H1 (cell line): ENCODE measurements around the gene PDZK1IP1. TPM values are rescaled to one million over a fixed set of nuclear protein-coding genes. Genes with fewer than 3 reads are reported as not detected.
A peak's percentile ranks its signal among the peaks of the same experiment; 100 is the strongest.

Source experiments
- CTCF ChIA-PET: fragments of 300-600 bp; sonication (Branson Sonifier 250); formaldehyde crosslinking; loops from one replicate; lab custom pipeline; 2021; ENCODE audit not compliant: partially characterized antibody; lab: Charles Lee
- POLR2A ChIA-PET: fragments of 300-600 bp; sonication (Branson Sonifier 250); formaldehyde crosslinking; loops from one replicate; lab custom pipeline; 2021; ENCODE audit warnings: inconsistent platforms; ENCODE audit not compliant: partially characterized antibody; lab: Charles Lee
- DNase-seq, 2 experiments: peaks; one replicate each; pipeline versions ENCODE4 v3.0.0 to v3.0.0-alpha.2; 2010 to 2022; ENCODE audit warnings: low spot score in 2 of 2, low read depth in 1 of 2, mixed read lengths in 1 of 2
- FAIRE-seq: peaks from 2 replicates; lab custom pipeline; 2011; peaks lifted over from hg19 to GRCh38; lab: Jason Lieb, UNC
- H2AFZ ChIP-seq: 2 replicates; pipeline ENCODE4 v1.8.1; 2012; ENCODE audit warnings: low read length, inconsistent platforms
- H2AK5ac ChIP-seq: 2 replicates; pipeline ENCODE4 v1.6.1; 2013; ENCODE audit warnings: low read depth, low read length
- H2BK120ac ChIP-seq: replicated peaks from 2 replicates; pipeline ENCODE3; 2013; ENCODE audit warnings: low read depth, low read length, inconsistent platforms
- H2BK12ac ChIP-seq: 2 replicates; pipeline ENCODE4 v1.6.1; 2013; ENCODE audit warnings: low read depth, low read length
- H2BK15ac ChIP-seq: 2 replicates; pipeline ENCODE4 v1.6.1; 2013; ENCODE audit warnings: low read length
- H2BK20ac ChIP-seq: 2 replicates; pipeline ENCODE4 v1.6.1; 2013; ENCODE audit warnings: low read length
- H2BK5ac ChIP-seq: 2 replicates; pipeline ENCODE4 v1.6.1; 2013; ENCODE audit warnings: low read depth, low read length
- H3K14ac ChIP-seq: 2 replicates; pipeline ENCODE4 v1.6.1; 2013; ENCODE audit warnings: inconsistent platforms; ENCODE audit not compliant: insufficient read length
- H3K18ac ChIP-seq: 2 replicates; pipeline ENCODE4 v1.6.1; 2013; ENCODE audit warnings: low read length; ENCODE audit errors: extremely low read depth
- H3K23ac ChIP-seq: 2 replicates; pipeline ENCODE4 v1.6.1; 2013; ENCODE audit warnings: inconsistent platforms; ENCODE audit not compliant: insufficient read length
- H3K23me2 ChIP-seq: 2 replicates; pipeline ENCODE4 v1.6.1; 2013; ENCODE audit warnings: low read depth, low read length
- H3K27ac ChIP-seq: 2 replicates; pipeline ENCODE4 v1.6.1; 2011; ENCODE audit warnings: low read depth, low read length, inconsistent platforms
- H3K27me3 ChIP-seq, 4 experiments: replicated peaks in 1 of 4; 1 replicate in 1 of 4; 2 replicates in 3 of 4; pipeline versions ENCODE4 v1.6.1 to v1.8.1; 2011 to 2013; ENCODE audit warnings: low read length in 3 of 4, mild to moderate bottlenecking in 3 of 4, inconsistent platforms in 2 of 4, mixed read lengths in 2 of 4, moderate library complexity in 1 of 4; ENCODE audit not compliant: control insufficient read depth in 3 of 4, insufficient read depth in 3 of 4; ENCODE audit errors: extremely low read depth in 1 of 4
- H3K36me3 ChIP-seq, 4 experiments: 2 replicates each; pipeline versions ENCODE4 v1.6.1 to v1.8.1; 2011 to 2013; ENCODE audit warnings: mild to moderate bottlenecking in 4 of 4, low read length in 3 of 4, moderate library complexity in 2 of 4, control low read depth in 1 of 4, inconsistent platforms in 1 of 4; ENCODE audit not compliant: insufficient read depth in 4 of 4, control insufficient read depth in 2 of 4
- H3K4ac ChIP-seq: replicated peaks from 2 replicates; pipeline ENCODE3; 2013; ENCODE audit warnings: low read length, low read depth, mixed read lengths, inconsistent platforms; ENCODE audit not compliant: insufficient read length
- H3K4me1 ChIP-seq, 4 experiments: replicated peaks in 1 of 4; 1 replicate in 1 of 4; 2 replicates in 3 of 4; pipeline versions ENCODE4 v1.6.1 to v1.8.1; 2011 to 2013; ENCODE audit warnings: low read length in 3 of 4, inconsistent platforms in 2 of 4, mixed read lengths in 1 of 4; ENCODE audit not compliant: insufficient read depth in 4 of 4, control insufficient read depth in 3 of 4
- H3K4me2 ChIP-seq, 2 experiments: 2 replicates each; pipeline versions ENCODE4 v1.6.1 to v1.8.1; 2011 to 2013; ENCODE audit warnings: low read depth in 2 of 2, low read length in 2 of 2, control low read depth in 1 of 2, inconsistent platforms in 1 of 2, mild to moderate bottlenecking in 1 of 2; ENCODE audit not compliant: insufficient read depth in 1 of 2
- H3K4me3 ChIP-seq, 4 experiments: fragments of 200-600, 300-600 bp in 1 of 4; sonication (generic), shearing (Covaris generic), sonication (Bioruptor Twin) in 1 of 4; 2 replicates each; pipeline versions ENCODE4 v1.5.1 to v1.8.1; 2011 to 2016; ENCODE audit warnings: low read length in 4 of 4, low read depth in 3 of 4, control low read depth in 2 of 4, inconsistent platforms in 2 of 4, mild to moderate bottlenecking in 2 of 4, mixed read lengths in 1 of 4, moderate library complexity in 1 of 4; ENCODE audit not compliant: insufficient read depth in 2 of 4; ENCODE audit errors: extremely low read depth in 1 of 4
- H3K56ac ChIP-seq: replicated peaks from 2 replicates; pipeline ENCODE3; 2013; ENCODE audit warnings: low read depth, mild to moderate bottlenecking, mixed read lengths, low read length, inconsistent platforms; ENCODE audit not compliant: insufficient read length
- H3K79me1 ChIP-seq: 2 replicates; pipeline ENCODE4 v1.6.1; 2013; ENCODE audit warnings: low read depth, low read length, control low read depth
- H3K79me2 ChIP-seq, 2 experiments: 2 replicates each; pipeline versions ENCODE4 v1.6.1 to v1.8.1; 2012 to 2013; ENCODE audit warnings: low read length in 2 of 2, mild to moderate bottlenecking in 2 of 2, inconsistent platforms in 1 of 2; ENCODE audit not compliant: insufficient read depth in 2 of 2, control insufficient read depth in 1 of 2
- H3K9ac ChIP-seq, 4 experiments: replicated peaks in 1 of 4; 1 replicate in 1 of 4; 2 replicates in 3 of 4; pipeline versions ENCODE4 v1.6.1 to v1.8.1; 2011 to 2013; ENCODE audit warnings: low read depth in 3 of 4, low read length in 3 of 4, control low read depth in 2 of 4, mild to moderate bottlenecking in 2 of 4, moderate library complexity in 2 of 4, inconsistent platforms in 1 of 4; ENCODE audit errors: extremely low read depth in 1 of 4
- H3K9me3 ChIP-seq, 2 experiments: 2 replicates each; pipeline versions ENCODE4 v1.6.1 to v1.8.1; 2012 to 2013; ENCODE audit warnings: mild to moderate bottlenecking in 2 of 2, moderate library complexity in 2 of 2, control low read depth in 1 of 2, inconsistent platforms in 1 of 2, low read depth in 1 of 2, low read length in 1 of 2, mixed read lengths in 1 of 2; ENCODE audit not compliant: insufficient read depth in 2 of 2
- H4K20me1 ChIP-seq, 2 experiments: replicated peaks in 1 of 2; 2 replicates each; pipeline versions ENCODE3 to v1.8.1; 2011 to 2013; ENCODE audit warnings: inconsistent platforms in 2 of 2, low read length in 2 of 2, mild to moderate bottlenecking in 1 of 2; ENCODE audit not compliant: insufficient read depth in 2 of 2, control insufficient read depth in 1 of 2
- H4K5ac ChIP-seq: 2 replicates; pipeline ENCODE4 v1.6.1; 2013; ENCODE audit warnings: low read length, low read depth, mixed read lengths, inconsistent platforms; ENCODE audit not compliant: insufficient read length
- H4K8ac ChIP-seq: 2 replicates; pipeline ENCODE4 v1.8.0; 2013; ENCODE audit warnings: mild to moderate bottlenecking, moderate library complexity, low read length, inconsistent platforms; ENCODE audit not compliant: insufficient read depth; ENCODE audit errors: extremely low read depth
- H4K91ac ChIP-seq: replicated peaks from 2 replicates; pipeline ENCODE3; 2013; ENCODE audit warnings: low read length, mixed read lengths, inconsistent platforms; ENCODE audit not compliant: insufficient read length
- CHD2 ChIP-seq: IDR thresholded peaks from 2 replicates; pipeline ENCODE4 v1.6.1; 2012; ENCODE audit warnings: low read length, improper control_type of control experiment
- RAD21 ChIP-seq, 2 experiments: IDR thresholded peaks in 1 of 2; conservative IDR thresholded peaks in 1 of 2; 2 replicates each; pipeline ENCODE4 v1.6.1; 2011; ENCODE audit warnings: low read depth in 2 of 2, low read length in 2 of 2, improper control_type of control experiment in 1 of 2, inconsistent platforms in 1 of 2, mild to moderate bottlenecking in 1 of 2, moderate library complexity in 1 of 2
- ZNF274 ChIP-seq: IDR thresholded peaks from 2 replicates; pipeline ENCODE4 v1.7.0; 2012; ENCODE audit warnings: low read length, borderline replicate concordance; ENCODE audit errors: extremely low read depth
- WGBS, 2 experiments: shearing (Covaris generic) in 1 of 2; methylation state at CpG; one replicate each; pipeline versions ENCODE4 v1.1.6 to v1.1.7; 2013 to 2015; ENCODE audit warnings: low lambda C conversion rate in 2 of 2, mixed read lengths in 2 of 2, inconsistent platforms in 1 of 2, low coverage in 1 of 2, missing lambda C conversion rate in 1 of 2; ENCODE audit not compliant: insufficient replicate concordance in 2 of 2, insufficient coverage in 1 of 2, insufficient read length in 1 of 2; ENCODE audit errors: extremely low coverage in 1 of 2, missing lambda C conversion rate in 1 of 2; 5-methylcytosine and 5-hydroxymethylcytosine counted together
- polyA plus RNA-seq, 7 experiments: library from polyadenylated mRNA; depleted of rRNA in 3 of 7; stranded (reverse) in 5 of 7; unstranded in 2 of 7; fragments of >200 nt in 5 of 7; fragments of 200-250 nt in 2 of 7; gene quantifications; 1 replicate in 5 of 7; 2 replicates in 1 of 7; 4 replicates in 1 of 7; pipeline versions ENCODE4 v1.2.1 to v1.2.3, GENCODE V29; 2011 to 2013; ENCODE audit warnings: missing spikeins in 2 of 7, mixed read lengths in 2 of 7
- total RNA-seq: library from RNA; stranded (reverse); fragmentation: NEBNext Ultra II Directional; extraction: Animal tissue kit (Norgen Biotek cat#: 25700); gene quantifications from 2 replicates; pipeline ENCODE4 v1.2.1, GENCODE V29; 2021

The PDZK1IP1 gene
- total and polyA plus RNA-seq, 2 of the 8 experiments (the other 6 are each of a cell fraction or from before 2014, with no cell fraction given): 0.17 TPM; not detected in 1

GRCh38 chr1:47181955-47182675, 7.7 kb downstream of the PDZK1IP1 start:
- H3K36me3 ChIP-seq: no peaks in the 10 kb centered on the region
- peaks cover 0 to 13% (median 12%) of the 10 kb centered on the region in 4 experiments; a peak in 5 of 7 replicates for H3K27me3 ChIP-seq
- no peak overlapping the region for H3K4ac ChIP-seq
- H3K4me2 ChIP-seq: no peak overlapping the region
- no peak for FAIRE-seq
- ChIA-PET POLR2A (interaction anchor here (1.5 to 1.6 kb wide), 2 partner anchors 11 to 42 kb away, joined by 3 to 5 read pairs; no protein-coding TSS in a partner anchor), CTCF (interaction anchor here (1.1 to 14.4 kb wide), 5 partner anchors 10 to 82 kb away, joined by 3 to 207 read pairs (median 3); partner anchors contain the start of gene PDZK1IP1)
- no peak overlapping the region for H3K56ac ChIP-seq
- no peak overlapping the region for H3K4me3 ChIP-seq
- no peak for TF ChIP-seq ZNF274
- TF ChIP-seq CHD2: no peak
- no peak for TF ChIP-seq RAD21 (IDR thresholded peaks at IDR 0.05 in 1 of 2, conservative IDR thresholded peaks at IDR 0.05 in 1 of 2; ENCODE audit: low read depth in 2 of 2, low read length in 2 of 2)
- peaks cover 0 to 10% (median 2%) of the 10 kb centered on the region in 4 experiments; a peak in 4 of 7 replicates for H3K4me1 ChIP-seq
- no peak overlapping the region for H2BK15ac ChIP-seq
- no peak overlapping the region for H3K18ac ChIP-seq
- no peak overlapping the region for H2BK5ac ChIP-seq
- 0 out of 2 replicates have a peak overlapping the region, but pooled peaks have one; percentile 20 for H4K8ac ChIP-seq
- H4K20me1 ChIP-seq: no peaks in the 10 kb centered on the region
- no peak overlapping the region for H3K14ac ChIP-seq
- H2BK20ac ChIP-seq: no peak overlapping the region
- no peak overlapping the region for H2AFZ ChIP-seq
- H4K91ac ChIP-seq: no peak overlapping the region
- no peak overlapping the region for H2BK12ac ChIP-seq
- no peak overlapping the region for H2BK120ac ChIP-seq
- no peak overlapping the region for H4K5ac ChIP-seq
- H3K79me1 ChIP-seq: no peaks in the 10 kb centered on the region
- no peak for DNase-seq
- no peaks in the 10 kb centered on the region for H3K9me3 ChIP-seq
- peaks cover 9% of the 10 kb centered on the region; the same call in 1 of the 2 replicates for H3K23me2 ChIP-seq
- WGBS, 2 experiments: 73% methylated on average over 7 of the region's 7 CpGs; no CpG with 5 or more reads in 1 of the 2 experiments
- no peak overlapping the region for H2AK5ac ChIP-seq
- H3K27ac ChIP-seq: no peak overlapping the region
- H3K23ac ChIP-seq: no peak overlapping the region
- H3K79me2 ChIP-seq: no peaks in the 10 kb centered on the region
- H3K9ac ChIP-seq: no peak overlapping the region
